GM18870 (cell line): ENCODE data around the gene MYO1F.
"Not testable (repeated sequence)": the region's sequence is repeated elsewhere in the genome, so short reads cannot be mapped to it uniquely, and the experiment has no call there.

Experiments
- ATAC-seq: cut with Tn5 transposase; IDR thresholded peaks from one replicate; pipeline ENCODE4 v1.9.1; 2021; ENCODE audit warnings: moderate library complexity; ENCODE audit not compliant: unreplicated experiment

Gene MYO1F

DNA sequence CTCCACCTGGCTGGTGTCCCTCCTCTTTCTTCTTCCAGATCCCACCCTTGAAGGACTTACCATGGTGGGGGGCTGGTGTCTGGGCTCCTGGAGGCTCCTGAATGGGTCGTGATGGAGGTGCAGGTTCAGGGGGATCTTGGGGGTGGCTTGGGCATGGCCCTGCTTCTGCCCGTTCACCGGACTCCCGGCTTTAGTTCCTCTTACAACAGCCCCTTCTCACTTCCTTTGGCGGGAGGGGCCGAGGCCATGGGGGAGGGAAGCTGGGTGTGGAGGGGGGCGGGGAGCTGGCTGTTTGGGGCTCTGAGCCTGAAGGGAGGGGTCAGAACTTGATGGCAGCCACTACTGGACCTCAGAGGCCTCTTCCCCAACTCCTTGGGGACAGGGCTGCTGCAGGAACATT is at the start of gene MYO1F:
MYO1F (minus strand) TSS at position 196 of the 400 bp plus-strand sequence; CDS start at position 63, 133 bp downstream.
- no peak for ATAC-seq

DNA sequence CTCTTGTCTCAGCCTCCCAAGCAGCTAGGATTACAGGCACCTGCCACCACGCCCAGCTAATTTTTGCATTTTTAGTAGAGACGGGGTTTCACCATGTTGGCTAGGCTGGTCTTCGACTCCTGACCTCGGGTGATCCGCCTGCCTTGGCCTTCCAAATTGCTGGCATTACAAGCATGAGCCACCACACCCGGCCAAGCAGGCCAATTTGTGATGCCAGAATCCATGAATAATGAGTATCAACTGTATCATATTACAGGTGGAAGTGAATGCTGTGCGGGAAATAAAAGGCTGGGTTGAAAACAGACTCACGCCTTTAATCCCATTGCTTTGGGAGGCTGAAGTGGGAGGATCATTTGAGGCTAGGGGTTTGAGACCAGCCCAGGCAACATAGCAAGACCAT is 49.6 kb upstream of the MYO1F start:
- ATAC-seq = no peak

DNA sequence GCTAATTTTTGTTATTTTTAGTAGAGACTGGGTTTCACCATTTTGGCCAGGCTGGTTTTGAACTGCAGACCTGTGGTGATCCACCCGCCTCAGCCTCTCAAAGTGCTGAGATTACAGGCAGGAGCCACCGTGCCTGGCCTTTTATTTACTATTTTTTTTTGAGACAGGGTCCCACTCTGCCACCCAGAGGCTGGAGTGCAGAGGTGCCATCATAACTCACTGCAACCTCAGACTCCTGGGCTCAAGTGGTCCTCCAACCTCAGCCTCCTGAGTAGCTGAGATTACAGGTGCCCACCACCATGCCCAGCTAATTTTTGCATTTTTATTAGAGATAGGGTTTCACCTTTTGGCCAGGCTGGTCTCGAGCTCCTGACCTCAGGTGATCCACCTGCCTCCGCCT is 45.6 kb upstream of the MYO1F start:
- ATAC-seq = not testable (repeated sequence)

DNA sequence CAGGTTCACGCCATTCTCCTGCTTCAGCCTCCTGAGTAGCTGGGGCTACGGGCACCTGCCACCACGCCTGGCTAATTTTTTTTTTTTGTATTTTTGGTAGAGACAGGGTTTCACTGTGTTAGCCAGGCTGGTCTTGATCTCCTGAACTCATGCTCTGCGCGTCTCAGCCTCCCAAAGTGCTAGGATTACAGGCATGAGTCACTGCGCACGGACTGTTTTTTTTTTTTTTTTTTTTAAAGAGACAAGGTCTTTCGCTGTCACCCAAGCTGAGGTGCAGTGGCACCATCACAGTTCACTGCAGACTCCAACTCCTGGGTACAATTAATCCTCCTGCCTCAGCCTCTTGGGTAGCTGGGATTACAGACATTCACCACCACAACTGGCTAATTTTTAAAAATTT is 41.5 kb upstream of the MYO1F start:
- no peak for ATAC-seq

DNA sequence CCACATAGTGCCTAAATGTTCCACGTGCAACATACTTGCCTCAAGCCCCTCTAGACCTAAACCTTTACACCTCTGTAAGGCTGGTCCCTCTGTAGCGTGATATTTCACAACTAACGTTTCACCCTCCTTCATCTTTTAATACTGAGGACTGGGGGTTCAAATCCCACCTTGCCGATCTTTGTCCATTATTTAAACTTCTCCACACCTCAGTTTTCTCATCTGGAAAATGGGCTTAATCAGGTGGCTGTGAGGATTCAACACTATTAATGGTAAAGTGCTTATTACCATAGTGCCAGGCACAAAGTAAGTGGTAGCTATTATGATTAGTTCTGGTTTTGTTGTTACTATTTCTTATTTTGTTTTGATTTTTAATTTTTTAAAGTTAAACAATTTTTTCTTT is 40.7 kb upstream of the MYO1F start:
- no peak for ATAC-seq

DNA sequence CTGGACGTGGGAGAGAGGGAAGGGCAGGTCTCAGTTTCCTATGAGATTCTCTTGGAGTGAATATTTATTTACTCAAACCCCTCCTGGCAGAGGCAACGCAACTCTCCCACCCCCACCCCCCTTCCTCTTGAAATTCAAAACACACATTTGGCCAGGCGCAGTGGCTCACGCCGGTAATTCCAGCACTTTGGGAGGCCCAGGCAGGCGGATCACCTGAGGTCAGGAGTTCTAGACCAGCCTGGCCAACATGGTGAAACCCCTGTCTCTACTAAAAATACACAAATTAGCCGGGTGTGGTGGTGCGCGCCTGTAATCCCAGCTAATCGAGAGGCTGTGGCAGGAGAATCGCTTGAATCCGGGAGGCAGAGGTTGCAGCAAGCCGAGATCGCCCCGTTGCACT is 40.1 kb upstream of the MYO1F start:
- ATAC-seq = not testable (repeated sequence)

DNA sequence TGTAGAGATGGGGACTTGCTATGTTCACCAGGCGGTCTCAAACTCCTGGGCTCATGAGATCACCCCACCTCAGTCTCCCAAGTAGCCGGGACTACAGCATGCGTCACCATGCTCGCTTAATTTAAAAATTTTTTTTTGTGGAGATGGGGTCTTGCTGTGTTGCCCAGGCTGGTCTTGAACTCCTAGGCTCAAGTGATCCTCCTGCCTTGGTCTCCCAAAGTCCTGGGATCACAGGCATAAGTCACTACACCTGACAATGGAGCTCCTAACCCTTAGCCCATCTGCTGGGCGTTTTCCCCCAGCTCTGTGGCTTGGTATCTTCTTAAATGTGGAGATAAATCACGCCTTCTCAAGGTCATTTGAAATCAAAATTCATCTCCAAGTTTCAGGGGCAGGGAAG is 39.6 kb upstream of the MYO1F start:
- no peak for ATAC-seq

DNA sequence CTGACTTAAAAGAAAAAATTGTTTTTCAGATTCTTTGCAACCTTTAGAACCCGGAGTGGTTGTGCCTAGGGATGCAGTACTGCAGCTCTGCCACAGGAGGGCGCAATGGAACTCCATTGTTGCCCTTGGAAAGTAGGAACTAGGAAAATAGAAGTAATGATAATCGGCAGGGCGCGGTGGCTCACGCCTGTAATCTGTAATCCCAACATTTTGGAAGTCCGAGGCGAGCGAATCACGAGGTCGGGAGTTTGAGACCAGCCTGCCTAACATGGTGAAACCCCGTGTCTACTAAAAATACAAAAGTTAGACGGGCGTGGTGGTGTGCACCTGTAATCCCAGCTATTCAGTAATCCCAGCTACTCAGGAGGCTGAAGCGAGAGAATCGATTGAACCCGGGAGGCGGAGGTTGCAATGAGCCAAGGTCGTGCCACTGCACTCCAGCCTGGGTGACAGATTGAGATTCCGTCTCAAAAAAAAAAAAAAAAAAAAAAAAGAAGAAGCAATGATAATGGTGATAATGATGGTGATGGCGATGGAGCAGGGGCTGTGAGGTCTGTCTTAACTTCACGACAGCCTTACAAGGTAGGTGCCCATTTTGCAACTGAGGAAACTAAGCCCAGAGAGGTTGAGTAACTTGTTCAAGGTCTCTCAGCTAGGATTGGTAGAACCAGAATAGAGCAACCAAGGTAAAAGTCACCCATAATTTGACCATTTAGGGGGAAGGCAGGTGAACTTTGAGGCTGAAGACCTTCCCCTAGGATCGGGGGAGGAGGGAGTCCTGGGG is 38.8 kb upstream of the MYO1F start:
- no peak for ATAC-seq

DNA sequence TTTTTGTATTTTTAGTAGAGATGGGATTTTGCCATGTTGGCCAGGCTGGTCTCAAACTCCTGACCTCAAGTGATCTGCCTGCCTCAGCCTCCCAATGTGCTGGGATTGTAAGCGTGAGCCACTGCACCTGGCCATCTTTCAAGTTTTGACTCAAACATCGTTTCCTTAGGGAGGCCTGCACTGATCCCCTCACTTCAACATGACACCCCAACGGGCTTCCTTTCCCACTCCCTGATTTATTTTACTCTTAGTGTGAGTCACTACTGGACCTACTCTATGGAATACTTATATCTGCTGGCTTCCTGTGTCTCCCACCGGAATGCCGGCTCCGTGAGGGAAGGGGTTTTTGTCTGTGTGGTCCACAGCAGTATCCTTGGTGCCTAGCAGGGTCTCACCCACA is 37.8 kb upstream of the MYO1F start:
- ATAC-seq = no peak

DNA sequence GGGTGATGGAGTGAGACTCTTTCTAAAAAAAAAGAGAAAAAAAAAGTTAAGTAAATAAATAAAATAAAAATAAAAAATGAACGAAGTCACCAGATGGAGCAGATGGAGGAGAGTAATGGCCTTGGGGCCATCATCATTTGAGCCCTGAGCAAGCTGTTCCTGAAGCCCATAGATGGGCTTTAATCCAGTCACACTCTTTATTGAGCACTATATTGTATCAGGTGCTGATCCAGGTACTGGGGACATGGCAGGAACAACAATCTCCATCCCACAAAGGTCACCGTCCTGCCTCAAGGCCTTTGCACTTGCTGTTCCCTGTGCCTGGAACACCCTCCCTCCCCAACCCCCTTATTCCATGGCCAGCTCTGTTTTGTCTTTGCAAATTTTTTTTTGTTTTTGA is 37.2 kb upstream of the MYO1F start:
- no peak for ATAC-seq

DNA sequence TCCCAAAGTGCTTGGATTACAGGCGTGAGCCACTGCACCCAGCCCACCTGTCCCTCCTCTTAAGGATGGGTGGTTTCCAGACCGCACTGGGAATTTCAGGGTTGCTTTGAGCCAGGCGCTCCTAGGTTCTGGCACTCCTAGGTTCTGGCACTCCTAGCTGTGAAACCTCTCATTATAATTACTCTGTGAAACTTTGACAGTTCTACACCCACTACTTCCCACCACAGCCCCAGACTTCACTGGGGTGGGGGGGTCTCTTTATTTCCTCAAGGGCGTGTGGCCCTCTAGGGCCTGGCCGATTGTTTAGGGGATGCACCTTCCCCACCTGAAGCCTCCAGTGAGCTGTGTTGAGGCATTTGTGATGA is 35.5 kb upstream of the MYO1F start:
- no peak for ATAC-seq

DNA sequence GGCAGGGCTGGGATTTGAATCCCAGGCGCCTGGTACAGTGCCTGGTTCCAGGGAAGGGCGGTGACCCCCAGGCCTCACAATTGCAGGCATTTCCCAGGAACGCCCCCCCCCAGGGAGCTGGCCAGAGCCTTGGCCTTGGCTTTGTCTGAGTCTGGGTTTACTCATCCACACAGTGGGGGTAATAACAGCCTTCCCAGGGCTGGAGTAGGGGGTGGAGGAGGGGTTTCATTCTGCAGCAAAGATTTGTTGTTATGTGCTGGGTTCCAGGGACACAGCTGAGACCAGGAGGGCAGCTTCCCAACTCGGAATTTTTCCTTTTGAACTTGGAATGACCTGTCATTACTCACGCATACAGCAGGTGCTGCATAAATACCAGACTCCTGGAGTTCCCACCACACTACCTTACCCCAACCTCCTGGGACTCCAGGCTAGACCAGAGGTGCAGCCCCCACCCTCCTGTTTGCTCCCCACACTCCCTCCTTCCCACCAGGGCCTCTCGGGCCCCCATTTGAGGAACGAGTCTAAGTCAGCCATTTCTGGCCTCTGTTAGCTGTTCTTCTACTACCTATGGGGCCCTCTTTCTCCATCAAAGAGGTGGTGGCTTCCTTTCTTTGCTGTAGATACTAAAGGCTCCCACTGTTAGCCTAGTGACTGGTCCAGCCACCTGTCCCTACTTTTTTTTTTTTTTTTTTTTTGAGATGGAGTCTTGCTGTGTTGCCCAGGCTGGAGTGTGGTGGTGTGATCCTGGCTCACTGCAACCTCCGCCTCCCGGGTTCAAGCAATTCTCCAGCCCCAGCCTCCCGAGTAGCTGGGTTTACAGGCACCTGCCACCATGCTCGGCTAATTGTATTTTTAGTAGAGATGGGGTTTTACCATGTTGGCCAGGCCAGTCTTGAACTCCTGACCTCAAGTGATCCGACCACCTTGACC is 34.9 kb upstream of the MYO1F start:
- ATAC-seq = no peak

DNA sequence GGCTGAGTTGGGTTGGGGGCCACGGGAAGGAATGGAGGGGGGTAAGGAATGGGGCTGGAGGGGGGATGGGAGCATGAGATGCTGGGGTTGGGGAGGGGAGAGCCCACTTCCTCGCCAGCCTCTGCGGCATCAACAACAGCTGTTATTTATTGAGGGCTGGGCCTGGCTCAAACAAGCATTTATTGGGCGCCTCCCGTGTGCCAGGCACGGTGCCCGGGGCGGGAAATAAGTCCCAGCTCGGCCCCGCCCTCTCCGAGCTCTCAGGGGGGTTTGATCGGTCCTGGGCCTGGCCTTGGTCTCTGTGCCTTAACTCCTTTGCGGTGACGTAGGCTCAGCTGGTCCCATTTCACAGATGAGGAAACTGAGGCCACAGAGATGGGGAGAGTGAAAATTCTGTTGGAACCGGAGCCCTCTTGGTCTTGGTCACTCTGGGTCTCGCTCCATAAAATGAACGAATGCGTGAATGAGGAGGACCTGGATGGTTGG is 34.2 kb upstream of the MYO1F start:
- no peak for ATAC-seq

DNA sequence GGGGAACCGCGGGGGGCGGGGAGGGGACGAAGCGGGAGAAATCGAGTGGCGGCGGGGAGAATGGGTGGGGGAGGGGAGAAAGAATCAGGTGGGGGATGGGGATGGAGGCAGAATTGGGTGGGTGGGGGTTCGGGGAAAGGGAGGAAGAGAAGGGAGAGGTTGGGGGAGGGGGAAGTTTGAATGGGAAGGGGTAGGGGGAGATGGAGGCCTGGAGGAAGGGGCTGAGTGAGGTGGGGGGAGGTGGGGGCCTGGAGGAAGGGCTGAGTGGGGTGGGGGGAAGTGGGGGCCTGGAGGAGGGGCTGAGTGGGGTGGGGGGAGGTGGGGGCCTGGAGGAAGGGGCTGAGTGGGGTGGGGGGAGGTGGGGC is 33.7 kb upstream of the MYO1F start:
- ATAC-seq = no peak

DNA sequence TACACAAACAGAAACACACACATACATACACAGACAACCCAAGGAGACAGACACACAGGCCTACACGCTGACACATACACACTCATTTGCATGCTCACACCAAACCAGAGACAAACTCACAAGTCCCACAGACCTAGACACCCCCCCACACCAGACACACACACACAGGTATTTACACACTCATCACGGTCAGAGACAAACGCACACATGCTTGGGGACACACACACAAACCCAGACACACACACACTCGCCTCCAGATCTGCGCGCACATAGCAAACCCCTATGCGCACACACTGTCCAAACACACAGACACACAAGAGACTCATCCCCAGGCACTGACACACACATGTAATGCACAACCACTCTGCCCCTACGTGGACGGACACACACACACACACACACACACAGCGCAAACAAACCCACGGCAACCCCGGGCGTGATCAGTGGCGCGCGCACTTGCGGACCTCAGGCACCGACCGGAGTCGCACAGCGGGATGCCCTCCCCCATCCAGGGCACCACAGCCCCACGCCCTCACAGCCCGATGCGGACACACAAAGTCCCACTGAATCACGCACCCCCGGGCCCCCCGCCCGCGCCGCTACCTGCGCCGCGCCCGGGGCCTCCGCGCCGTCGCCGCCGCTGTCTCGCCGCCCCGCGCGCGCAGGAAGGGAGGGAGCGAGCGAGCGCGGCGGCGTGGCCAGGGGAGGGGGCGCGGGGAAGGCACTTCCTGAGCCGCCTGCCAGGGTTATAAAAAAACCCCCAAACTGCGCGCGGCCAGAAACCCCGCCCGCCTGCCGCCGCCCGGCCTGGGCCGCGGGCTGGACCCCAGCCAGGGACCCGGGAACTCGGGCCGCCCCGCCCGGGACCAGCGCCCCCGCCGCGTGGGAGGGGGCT is 33.0 kb upstream of the MYO1F start, which contains the start of gene ADAMTS10:
ADAMTS10 (minus strand) TSS at position 675 of the 895 bp plus-strand sequence. CDS start 5,005 bp downstream, outside the sequence.
- ATAC-seq = no peak

DNA sequence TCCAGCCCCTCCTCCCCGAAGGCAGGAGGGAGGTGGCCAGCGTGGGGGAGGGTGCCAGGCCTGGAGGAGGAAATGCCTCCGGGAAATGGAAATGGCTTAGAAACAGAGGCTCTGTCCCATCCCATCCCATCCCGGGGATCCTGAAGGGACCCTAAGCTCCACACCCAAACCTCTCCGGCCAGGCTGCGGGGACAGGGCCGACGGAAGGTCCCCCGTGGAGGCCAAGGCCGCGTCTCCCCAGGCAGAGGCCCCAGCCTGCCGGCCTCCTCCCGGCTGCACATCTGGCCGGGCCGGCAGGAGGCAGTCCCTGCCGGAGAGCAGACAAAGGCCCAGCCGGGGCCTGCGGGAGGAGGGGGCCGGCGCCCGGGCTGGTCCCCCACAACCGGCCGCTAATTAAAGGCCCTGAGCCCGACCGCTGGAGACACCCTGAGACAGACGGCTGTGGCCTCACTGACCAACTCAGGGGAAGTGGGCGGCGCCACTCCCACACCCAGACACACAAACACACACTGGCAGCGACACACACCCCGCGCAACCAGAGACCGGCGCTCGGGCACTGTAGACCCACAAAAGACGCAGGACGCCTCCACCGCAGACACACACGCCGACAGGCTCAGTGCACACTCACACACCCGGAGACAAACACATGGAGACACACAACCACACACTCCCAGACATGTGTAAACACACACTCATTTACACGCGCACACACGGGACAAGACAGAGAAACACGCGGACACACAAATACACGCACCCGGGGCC is 32.2 kb upstream of the MYO1F start:
- no peak for ATAC-seq

DNA sequence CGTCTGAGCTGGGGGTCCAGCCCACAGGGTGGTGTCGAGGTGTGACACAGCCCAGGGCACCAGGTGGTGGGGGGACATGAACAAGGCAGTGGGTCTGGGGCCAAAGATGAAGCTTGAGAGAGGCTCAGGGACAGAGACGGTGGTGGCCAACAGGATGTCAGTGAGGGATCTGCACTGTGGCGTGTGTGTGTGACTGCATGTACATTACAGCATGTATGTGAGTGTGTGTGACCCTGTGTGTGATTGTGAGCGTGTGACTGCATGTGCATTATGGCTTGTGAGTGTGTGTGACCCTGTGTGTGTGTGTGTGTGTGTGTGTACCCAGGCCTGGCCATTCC is 31.7 kb upstream of the MYO1F start:
- ATAC-seq = no peak

DNA sequence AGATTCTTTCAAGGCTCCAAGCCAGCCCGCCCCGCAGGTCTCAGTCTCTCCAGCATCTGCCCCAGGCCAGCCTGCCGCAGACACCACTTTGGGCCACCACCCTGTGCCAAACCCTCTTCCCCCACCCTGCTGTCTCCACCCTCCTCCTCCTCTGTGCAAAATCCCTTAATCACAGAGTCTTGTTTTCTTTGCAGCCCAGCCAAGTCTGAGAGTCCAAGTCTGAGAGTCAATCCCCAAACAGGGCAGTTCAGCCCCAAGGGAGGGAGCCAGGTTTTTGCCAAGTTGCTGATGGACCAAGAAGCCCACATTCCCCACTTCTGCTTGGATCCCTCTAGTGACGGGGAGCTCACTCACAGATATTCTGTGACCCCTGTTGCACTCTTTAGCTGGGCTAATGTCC is 30.1 kb upstream of the MYO1F start:
- no peak for ATAC-seq

DNA sequence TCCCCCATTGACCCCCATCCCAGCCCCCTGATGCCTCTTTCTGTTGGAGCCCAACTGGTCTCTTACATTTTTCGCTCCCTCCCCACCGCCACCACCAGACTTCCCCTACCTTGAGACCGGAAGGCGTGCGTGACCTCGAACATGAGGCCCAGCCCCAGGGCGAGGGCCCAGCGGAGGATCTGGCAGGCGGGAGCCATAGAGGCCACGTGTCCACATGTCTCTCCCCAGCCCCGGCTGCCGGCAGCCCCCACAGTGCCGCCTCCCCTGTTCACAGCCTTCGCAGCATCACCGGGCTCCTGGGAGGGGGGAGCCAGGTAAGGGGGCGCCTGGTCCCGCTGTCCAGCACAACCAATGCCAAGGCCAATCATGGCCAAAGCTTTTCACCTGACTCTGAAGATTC is 28.3 kb upstream of the MYO1F start:
- ATAC-seq = no peak

DNA sequence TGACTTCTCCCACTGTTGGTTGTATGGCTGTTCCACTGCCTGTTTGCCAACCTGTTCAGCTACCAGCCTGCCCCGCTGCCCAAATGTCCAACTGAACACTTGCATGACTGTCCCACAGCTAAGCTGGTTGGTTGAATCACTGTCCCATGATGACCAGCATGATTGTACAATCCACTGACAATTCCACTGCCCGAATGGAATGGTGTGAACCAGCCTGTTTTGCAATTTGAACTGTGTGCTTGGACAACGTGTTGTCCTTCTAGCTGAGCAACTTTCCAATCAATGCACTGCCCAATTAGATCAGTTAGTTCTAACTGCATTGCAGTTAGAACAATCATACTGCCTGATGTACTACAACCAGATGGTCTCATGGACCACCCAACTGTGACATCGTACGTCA is 24.6 kb upstream of the MYO1F start:
- ATAC-seq = no peak
